ENCODE results near the gene PRKCZ.

PRKCZ gene

GRCh38 chr1:2194319-2194897 is 144.2 kb downstream of the PRKCZ start, which contains the start of gene FAAP20:
FAAP20 (minus strand) TSS chr1:2194772; CDS start chr1:2194749, 23 bp downstream.
- H3K4me3 ChIP-seq (replicated peaks; ENCODE audit: low read depth, low read length) = peak within 1 kb of the TSS; percentile 59
- no peak for TF ChIP-seq CTCF (IDR thresholded peaks at IDR 0.05; ENCODE audit: low read length, missing control alignments)
- peak; percentile 69 for DNase-seq (ENCODE audit: low read depth)

GRCh38 chr1:2194898-2195673 is 144.9 kb downstream of the PRKCZ start:
- peak; percentile 86 for DNase-seq (ENCODE audit: low read depth)
- TF ChIP-seq CTCF (IDR thresholded peaks at IDR 0.05; ENCODE audit: low read length, missing control alignments) = peak; percentile 79
- peak overlapping the region; percentile 59 for H3K4me3 ChIP-seq (replicated peaks; ENCODE audit: low read depth, low read length)

GRCh38 chr1:2195785-2196184 is 145.6 kb downstream of the PRKCZ start:
- no peak overlapping the region for H3K4me3 ChIP-seq (replicated peaks; ENCODE audit: low read depth, low read length)
- no peak for TF ChIP-seq CTCF (IDR thresholded peaks at IDR 0.05; ENCODE audit: low read length, missing control alignments)
- DNase-seq (ENCODE audit: low read depth) = no peak

GRCh38 chr1:2196901-2197638 is 146.9 kb downstream of the PRKCZ start:
- no peak for DNase-seq (ENCODE audit: low read depth)
- no peak for TF ChIP-seq CTCF (IDR thresholded peaks at IDR 0.05; ENCODE audit: low read length, missing control alignments)

GRCh38 chr1:2197707-2198165 is 147.5 kb downstream of the PRKCZ start:
- no peak overlapping the region for H3K4me3 ChIP-seq (replicated peaks; ENCODE audit: low read depth, low read length)
- TF ChIP-seq CTCF (IDR thresholded peaks at IDR 0.05; ENCODE audit: low read length, missing control alignments) = no peak
- no peak for DNase-seq (ENCODE audit: low read depth)

More at GRCh38 chr1:2196901-2197638, 146.9 kb downstream of the PRKCZ start:
- no peak overlapping the region for H3K4me3 ChIP-seq (replicated peaks; ENCODE audit: low read depth, low read length)

- H3K4me3 ChIP-seq (replicated peaks; ENCODE audit: low read depth, low read length) = no peak overlapping the region
- TF ChIP-seq CTCF (IDR thresholded peaks at IDR 0.05; ENCODE audit: low read length, missing control alignments) = no peak
- DNase-seq (ENCODE audit: low read depth) = no peak
These were observed 148.4 kb downstream of the PRKCZ start for GRCh38 chr1:2198571-2198970.
